Upper lobe of left lung (tissue), 6 donors: ENCODE data around the gene COCH. TPM values are rescaled to one million over a fixed set of nuclear protein-coding genes. Genes with fewer than 3 reads are reported as not detected.

Source experiments
- ATAC-seq, 2 donors: fragments of 200-7000 bp; cut with Tn5 transposase; one replicate each; pipeline ENCODE4 v1.9.1; 2022; ENCODE audit warnings: mild to moderate bottlenecking in 2 of 2, moderate library complexity in 2 of 2; ENCODE audit not compliant: low FRiP score in 2 of 2
- DNase-seq, 2 donors: peaks; one replicate each; pipeline ENCODE4 v3.0.0-alpha.2; 2019 to 2020
- H3K27ac ChIP-seq, 4 donors: fragments of 200-600 bp; sonication (generic); one replicate each; pipeline ENCODE4 v1.5.1; 2016 to 2019
- H3K27me3 ChIP-seq, 4 donors: fragments of 200-600 bp; sonication (generic); one replicate each; pipeline ENCODE4 v1.5.1; 2017 to 2019
- H3K36me3 ChIP-seq, 4 donors: fragments of 200-600 bp; sonication (generic); one replicate each; pipeline ENCODE4 v1.5.1; 2016 to 2019
- H3K4me1 ChIP-seq, 4 donors: fragments of 200-600 bp; sonication (generic); one replicate each; pipeline ENCODE4 v1.5.1; 2018 to 2019
- H3K4me3 ChIP-seq, 4 donors: fragments of 200-600 bp; sonication (generic); one replicate each; pipeline ENCODE4 v1.5.1; 2017 to 2019; ENCODE audit warnings: mild to moderate bottlenecking in 2 of 4, moderate library complexity in 1 of 4
- H3K9me3 ChIP-seq, 4 donors: fragments of 200-600 bp; sonication (generic); one replicate each; pipeline ENCODE4 v1.5.1; 2018 to 2019
- EP300 ChIP-seq, 4 donors: sonication (generic); formaldehyde crosslinking; IDR thresholded peaks; one replicate each; pipeline ENCODE4 v1.5.1; 2017; ENCODE audit warnings: antibody characterized with exemption in 4 of 4, control low read depth in 2 of 4
- POLR2A ChIP-seq, 4 donors: fragments of 450-650 bp; IDR thresholded peaks; one replicate each; pipeline ENCODE4 v1.5.1; 2016 to 2017; ENCODE audit warnings: antibody characterized with exemption in 4 of 4, mild to moderate bottlenecking in 2 of 4
- POLR2AphosphoS5 ChIP-seq, 2 donors: sonication (generic); formaldehyde crosslinking; IDR thresholded peaks; one replicate each; pipeline ENCODE4 v1.5.1; 2017; ENCODE audit warnings: antibody characterized with exemption in 2 of 2
- WGBS, 2 donors: methylation state at CpG; one replicate each; pipeline ENCODE4 v1.1.5; 2017 to 2018; 5-methylcytosine and 5-hydroxymethylcytosine counted together
- total RNA-seq, 6 donors: library from RNA; depleted of rRNA in 4 of 6; stranded (reverse); fragments of >200 nt in 4 of 6; gene quantifications; one replicate each; pipeline versions ENCODE4 v1.1.0 to v1.2.1, GENCODE V29; 2016 to 2021
- TF ChIP-seq, protein P1 (sequence below), 6 experiments: fragments of 450-650 bp in 4 of 6; fragments of 200-600 bp in 2 of 6; sonication (generic) in 2 of 6; IDR thresholded peaks; one replicate each; pipeline ENCODE4 v1.5.1; 2016 to 2019; ENCODE audit warnings: antibody characterized with exemption in 6 of 6
- donor health status: DM: no; HTN: no; CAD: no; lungs with moderate emphysema.
- donor health status: DM: no; HTN: yes; CAD: no; lungs with severe emphysema.

The COCH gene
- under 1 TPM in 4 of 6 donors, not detected in 2; 0.15 to 0.86 (median 0.55) TPM for total RNA-seq

DNA sequence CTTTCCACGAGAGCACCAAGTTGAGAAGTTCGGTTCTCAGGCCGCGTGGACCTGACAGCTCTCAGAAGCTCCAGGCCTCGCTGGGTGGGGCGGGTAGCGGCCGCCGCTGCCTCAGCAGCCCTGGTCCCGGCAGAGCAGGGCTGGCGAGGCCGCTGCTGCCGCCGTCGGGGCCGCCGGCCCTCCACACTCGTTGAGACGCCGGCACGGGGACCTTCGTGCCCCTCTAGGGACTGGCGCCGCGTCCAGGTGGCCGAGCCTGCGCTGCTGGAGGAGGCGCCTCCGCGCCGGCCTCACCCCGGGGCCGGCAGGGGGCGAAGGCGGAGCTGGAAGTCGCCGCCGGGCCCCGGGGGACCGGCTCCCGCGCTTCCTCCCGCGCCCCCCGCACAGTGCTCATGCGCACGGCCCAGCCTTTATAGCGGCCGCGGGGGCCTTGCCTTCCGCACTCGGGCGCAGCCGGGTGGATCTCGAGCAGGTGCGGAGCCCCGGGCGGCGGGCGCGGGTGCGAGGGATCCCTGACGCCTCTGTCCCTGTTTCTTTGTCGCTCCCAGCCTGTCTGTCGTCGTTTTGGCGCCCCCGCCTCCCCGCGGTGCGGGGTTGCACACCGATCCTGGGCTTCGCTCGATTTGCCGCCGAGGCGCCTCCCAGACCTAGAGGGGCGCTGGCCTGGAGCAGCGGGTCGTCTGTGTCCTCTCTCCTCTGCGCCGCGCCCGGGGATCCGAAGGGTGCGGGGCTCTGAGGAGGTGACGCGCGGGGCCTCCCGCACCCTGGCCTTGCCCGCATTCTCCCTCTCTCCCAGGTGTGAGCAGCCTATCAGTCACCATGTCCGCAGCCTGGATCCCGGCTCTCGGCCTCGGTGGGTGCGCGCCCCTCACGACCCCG is at the start of gene COCH:
TSS of gene COCH (plus strand) at position 440 of the 879 bp plus-strand sequence. CDS start at position 820, 380 bp downstream.
- H3K27ac ChIP-seq, result no peak within 1 kb of the TSS
- DNase-seq, result peak in 1 of 2 donors; percentile 89
- TF ChIP-seq EP300 (IDR thresholded peaks at IDR 0.05), result no peak
- TF ChIP-seq, protein P1, sequence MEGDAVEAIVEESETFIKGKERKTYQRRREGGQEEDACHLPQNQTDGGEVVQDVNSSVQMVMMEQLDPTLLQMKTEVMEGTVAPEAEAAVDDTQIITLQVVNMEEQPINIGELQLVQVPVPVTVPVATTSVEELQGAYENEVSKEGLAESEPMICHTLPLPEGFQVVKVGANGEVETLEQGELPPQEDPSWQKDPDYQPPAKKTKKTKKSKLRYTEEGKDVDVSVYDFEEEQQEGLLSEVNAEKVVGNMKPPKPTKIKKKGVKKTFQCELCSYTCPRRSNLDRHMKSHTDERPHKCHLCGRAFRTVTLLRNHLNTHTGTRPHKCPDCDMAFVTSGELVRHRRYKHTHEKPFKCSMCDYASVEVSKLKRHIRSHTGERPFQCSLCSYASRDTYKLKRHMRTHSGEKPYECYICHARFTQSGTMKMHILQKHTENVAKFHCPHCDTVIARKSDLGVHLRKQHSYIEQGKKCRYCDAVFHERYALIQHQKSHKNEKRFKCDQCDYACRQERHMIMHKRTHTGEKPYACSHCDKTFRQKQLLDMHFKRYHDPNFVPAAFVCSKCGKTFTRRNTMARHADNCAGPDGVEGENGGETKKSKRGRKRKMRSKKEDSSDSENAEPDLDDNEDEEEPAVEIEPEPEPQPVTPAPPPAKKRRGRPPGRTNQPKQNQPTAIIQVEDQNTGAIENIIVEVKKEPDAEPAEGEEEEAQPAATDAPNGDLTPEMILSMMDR (IDR thresholded peaks at IDR 0.05), result peak in 5 of 6 experiments; percentile 26 to 41 (median 31)
- H3K4me3 ChIP-seq, result peak within 1 kb of the TSS; percentile 5 to 63 (median 54)
- no peaks in the 10 kb centered on the region for H3K9me3 ChIP-seq
- 1 to 8% methylated on average over 15 to 41 of the region's 99 CpGs for WGBS, 2 donors
- H3K27me3 ChIP-seq, result peaks cover 0 to 27% (median 13%) of the 10 kb centered on the region in 4 donors
- H3K36me3 ChIP-seq, result no peaks in the 10 kb centered on the region
- H3K4me1 ChIP-seq, result peaks cover 17 to 24% (median 19%) of the 10 kb centered on the region in 4 donors
- peak; percentile 21 to 81 for ATAC-seq

- Histone ChIP-seq H3K36me3 (no peaks in the 10 kb centered on the region), H3K27ac (no peak overlapping the region), H3K9me3 (peaks cover 4 to 20% (median 9%) of the 10 kb centered on the region in 4 donors), H3K4me1 (no peaks in the 10 kb centered on the region), H3K4me3 (no peak overlapping the region), H3K27me3 (no peaks in the 10 kb centered on the region)
- WGBS, 2 donors, result 93 to 94% methylated on average over 1 of the region's 1 CpG
- ATAC-seq (no peak), DNase-seq (no peak)
- TF ChIP-seq POLR2AphosphoS5 (IDR thresholded peaks at IDR 0.05) (no peak), EP300 (IDR thresholded peaks at IDR 0.05) (no peak), POLR2A (IDR thresholded peaks at IDR 0.05) (no peak)
- TF ChIP-seq, protein P1 (IDR thresholded peaks at IDR 0.05), result no peak
Observed at GRCh38 chr14:30826070-30826469, 48.3 kb upstream of the COCH start.

DNA sequence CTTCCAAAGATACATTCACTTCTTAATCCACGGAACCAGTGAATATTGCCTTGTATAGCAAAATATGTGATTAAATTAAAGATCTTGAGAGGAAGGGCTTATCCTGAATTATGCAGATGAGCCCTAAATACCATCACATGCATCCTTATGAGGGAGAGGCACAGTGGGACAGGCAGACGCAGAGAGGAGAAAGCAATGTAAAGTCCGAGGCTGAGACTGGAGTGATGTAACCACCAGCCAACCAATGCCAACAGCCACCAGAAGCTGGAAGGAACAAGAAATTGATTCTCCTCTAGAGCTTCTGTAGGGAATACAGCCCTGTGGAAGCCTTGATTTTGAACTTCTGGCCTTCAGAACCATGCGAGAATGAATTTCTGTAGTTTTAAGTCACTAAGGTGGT is 44.5 kb upstream of the COCH start:
- no peaks in the 10 kb centered on the region for H3K4me1 ChIP-seq
- H3K27me3 ChIP-seq, result no peaks in the 10 kb centered on the region
- 74 to 87% methylated on average over 4 of the region's 4 CpGs for WGBS, 2 donors
- no peak overlapping the region for H3K27ac ChIP-seq
- peaks cover 4 to 20% (median 16%) of the 10 kb centered on the region in 4 donors for H3K9me3 ChIP-seq
- TF ChIP-seq POLR2AphosphoS5 (IDR thresholded peaks at IDR 0.05), result no peak
- TF ChIP-seq, protein P1 (IDR thresholded peaks at IDR 0.05), result no peak
- no peak for TF ChIP-seq POLR2A (IDR thresholded peaks at IDR 0.05)
- TF ChIP-seq EP300 (IDR thresholded peaks at IDR 0.05), result no peak
- no peak for DNase-seq
- H3K4me3 ChIP-seq, result no peak overlapping the region
- H3K36me3 ChIP-seq, result no peaks in the 10 kb centered on the region
- ATAC-seq, result no peak

DNA sequence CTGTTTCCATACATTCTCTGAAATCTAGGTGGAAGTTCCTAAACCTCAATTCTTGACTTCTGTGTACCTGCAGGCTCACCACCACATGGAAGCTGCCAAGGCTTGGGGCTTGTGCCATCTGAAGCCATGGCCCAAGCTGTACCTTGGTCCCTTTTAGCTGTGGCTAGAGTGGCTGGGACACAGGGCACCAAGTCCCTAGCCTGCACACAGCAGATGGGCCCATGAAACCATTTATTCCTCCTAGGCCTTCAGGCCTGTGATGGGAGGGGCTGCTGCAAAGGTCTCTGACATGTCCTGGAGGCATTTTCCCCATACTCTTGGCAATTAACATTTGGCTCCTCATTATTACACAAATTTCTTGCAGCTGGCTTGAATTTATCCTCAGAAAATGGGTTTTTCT is 40.0 kb upstream of the COCH start:
- TF ChIP-seq POLR2AphosphoS5 (IDR thresholded peaks at IDR 0.05) (no peak), EP300 (IDR thresholded peaks at IDR 0.05) (no peak), POLR2A (IDR thresholded peaks at IDR 0.05) (no peak)
- TF ChIP-seq, protein P1 (IDR thresholded peaks at IDR 0.05), result no peak
- DNase-seq (no peak), ATAC-seq (no peak)
- H3K9me3 ChIP-seq, result peaks cover 0 to 8% (median 3%) of the 10 kb centered on the region in 4 donors
- no peak overlapping the region for H3K27ac ChIP-seq
- H3K4me1 ChIP-seq, result no peaks in the 10 kb centered on the region
- H3K27me3 ChIP-seq, result no peaks in the 10 kb centered on the region
- no peak overlapping the region for H3K4me3 ChIP-seq
- H3K36me3 ChIP-seq, result no peaks in the 10 kb centered on the region
